Endometrium (tissue), 2 donors: ENCODE measurements around the gene TP53I11.

ENCODE experiments used
- FAIRE-seq: peaks from 2 replicates; lab custom pipeline; 2012; peaks lifted over from hg19 to GRCh38; lab: Jason Lieb, UNC
- donor health status: control.
- donor health status: control.

Gene TP53I11

GRCh38 chr11:44978274-44978960, 27.7 kb upstream of the TP53I11 start:
- no peak for FAIRE-seq

- no peak for FAIRE-seq
These were observed 26.9 kb upstream of the TP53I11 start for GRCh38 chr11:44977493-44977984.

- FAIRE-seq: no peak
These were observed 25.9 kb upstream of the TP53I11 start for GRCh38 chr11:44976576-44976975.

GRCh38 chr11:44974402-44975000, 23.8 kb upstream of the TP53I11 start:
- no peak for FAIRE-seq

GRCh38 chr11:44973632-44974401, 23.1 kb upstream of the TP53I11 start:
- FAIRE-seq: no peak

GRCh38 chr11:44972746-44973435, 22.2 kb upstream of the TP53I11 start:
- no peak for FAIRE-seq

GRCh38 chr11:44971185-44971584, 20.5 kb upstream of the TP53I11 start:
- no peak for FAIRE-seq

- no peak for FAIRE-seq
These were observed 19.6 kb upstream of the TP53I11 start for GRCh38 chr11:44970293-44970692.

- FAIRE-seq: no peak
These were observed 19.1 kb upstream of the TP53I11 start for GRCh38 chr11:44969651-44970252.

- FAIRE-seq: no peak
These were observed 17.8 kb upstream of the TP53I11 start for GRCh38 chr11:44968510-44968909.

GRCh38 chr11:44967930-44968496, 17.3 kb upstream of the TP53I11 start:
- FAIRE-seq: no peak

GRCh38 chr11:44966694-44967093, 16.0 kb upstream of the TP53I11 start:
- FAIRE-seq: no peak

GRCh38 chr11:44964526-44965209, 14.0 kb upstream of the TP53I11 start:
- no peak for FAIRE-seq

- FAIRE-seq: no peak
These were observed 13.3 kb upstream of the TP53I11 start for GRCh38 chr11:44963948-44964347.

GRCh38 chr11:44963136-44963535, 12.5 kb upstream of the TP53I11 start:
- no peak for FAIRE-seq

- no peak for FAIRE-seq
These were observed 11.8 kb upstream of the TP53I11 start for GRCh38 chr11:44962464-44962863.

- no peak for FAIRE-seq
These were observed 9.6 kb upstream of the TP53I11 start for GRCh38 chr11:44960200-44960845.

GRCh38 chr11:44959064-44959463, 8.4 kb upstream of the TP53I11 start:
- FAIRE-seq: no peak

- no peak for FAIRE-seq
These were observed 7.3 kb upstream of the TP53I11 start for GRCh38 chr11:44957776-44958564.

- FAIRE-seq: no peak
These were observed 6.4 kb upstream of the TP53I11 start for GRCh38 chr11:44957040-44957515.
